Gastroesophageal sphincter (tissue), 4 donors: Measurements from ENCODE around the gene SSH2. TPM values are rescaled to one million over a fixed set of nuclear protein-coding genes. Genes with fewer than 3 reads are reported as not detected.
"Not testable (repeated sequence)": the region's sequence is repeated elsewhere in the genome, so short reads cannot be mapped to it uniquely, and the experiment has no call there.

Source experiments
- ATAC-seq: fragments of 150-250 bp; one replicate; pipeline ENCODE4 v1.9.1; 2016; ENCODE audit warnings: mild to moderate bottlenecking, moderate library complexity
- H3K27ac ChIP-seq, 4 donors: fragments of 200-600 bp; sonication (generic) in 3 of 4; 1 replicate in 3 of 4; 2 replicates in 1 of 4; pipeline ENCODE4 v1.5.1; 2016 to 2019
- H3K27me3 ChIP-seq: fragments of 200-600 bp; sonication (generic); one replicate; pipeline ENCODE4 v1.5.1; 2019
- H3K36me3 ChIP-seq, 2 donors: fragments of 200-600 bp; sonication (generic); one replicate each; pipeline ENCODE4 v1.5.1; 2019; ENCODE audit warnings: control low read depth in 1 of 2
- H3K4me1 ChIP-seq, 3 donors: fragments of 200-600 bp; sonication (generic); 1 replicate in 2 of 3; 2 replicates in 1 of 3; pipeline ENCODE4 v1.5.1; 2016 to 2019; ENCODE audit warnings: control low read depth in 2 of 3
- H3K4me3 ChIP-seq, 2 donors: fragments of 200-600 bp; sonication (generic); one replicate each; pipeline ENCODE4 v1.5.1; 2019; ENCODE audit warnings: mild to moderate bottlenecking in 1 of 2, moderate library complexity in 1 of 2
- H3K9me3 ChIP-seq, 3 donors: fragments of 200-600 bp; sonication (generic); one replicate each; pipeline ENCODE4 v1.5.1; 2017 to 2019; ENCODE audit warnings: control low read depth in 2 of 3
- EP300 ChIP-seq: sonication (generic); formaldehyde crosslinking; IDR thresholded peaks from one replicate; pipeline ENCODE4 v1.6.1; 2017; ENCODE audit warnings: antibody characterized with exemption, mild to moderate bottlenecking
- POLR2A ChIP-seq, 2 donors: fragments of 450-650 bp; IDR thresholded peaks; one replicate each; pipeline ENCODE4 v1.6.1; 2017; ENCODE audit warnings: antibody characterized with exemption in 2 of 2, mild to moderate bottlenecking in 2 of 2, moderate library complexity in 1 of 2
- POLR2AphosphoS5 ChIP-seq: sonication (generic); formaldehyde crosslinking; IDR thresholded peaks from one replicate; pipeline ENCODE4 v1.6.1; 2017; ENCODE audit warnings: antibody characterized with exemption
- WGBS, 2 donors: methylation state at CpG; one replicate each; pipeline ENCODE4 v1.1.5; 2018; ENCODE audit warnings: low coverage in 1 of 2; 5-methylcytosine and 5-hydroxymethylcytosine counted together
- total RNA-seq, 4 donors: library from RNA; depleted of rRNA; stranded (reverse); fragments of >200 nt; gene quantifications; one replicate each; pipeline ENCODE4 v1.1.0, GENCODE V29; 2016
- TF ChIP-seq, protein P1 (sequence below), 4 experiments: fragments of 200-600 bp in 2 of 4; fragments of 450-650 bp in 2 of 4; sonication (generic) in 1 of 4; IDR thresholded peaks; one replicate each; pipeline ENCODE4 v1.5.1; 2017 to 2019; ENCODE audit warnings: antibody characterized with exemption in 4 of 4, mild to moderate bottlenecking in 2 of 4, moderate library complexity in 2 of 4

SSH2 gene
- total RNA-seq, 4 donors from 2014 or later = 16.0 to 39.7 (median 24.9) TPM

DNA sequence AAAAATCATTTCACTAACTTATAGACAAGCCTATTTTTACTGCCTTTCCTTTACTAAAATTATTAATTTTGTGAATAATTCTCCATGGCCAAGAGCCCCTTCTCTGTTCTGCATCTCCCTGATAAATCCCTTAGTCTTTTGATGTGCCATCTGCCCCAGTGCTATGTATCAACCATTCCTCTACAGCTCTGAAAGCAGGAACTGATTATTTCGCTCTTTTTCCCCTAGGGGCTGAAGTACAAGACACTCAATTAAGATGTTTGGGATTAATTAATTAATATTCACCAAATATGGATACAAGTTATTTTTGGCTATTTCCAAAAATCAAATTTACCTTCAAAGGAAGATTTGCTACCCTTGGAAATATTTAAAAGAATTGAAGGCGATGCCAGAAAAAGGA is 26.6 kb downstream of the SSH2 start:
- TF ChIP-seq EP300 (no peak), POLR2A (IDR thresholded peaks at IDR 0.05) (no peak), POLR2AphosphoS5 (no peak)
- TF ChIP-seq, protein P1, sequence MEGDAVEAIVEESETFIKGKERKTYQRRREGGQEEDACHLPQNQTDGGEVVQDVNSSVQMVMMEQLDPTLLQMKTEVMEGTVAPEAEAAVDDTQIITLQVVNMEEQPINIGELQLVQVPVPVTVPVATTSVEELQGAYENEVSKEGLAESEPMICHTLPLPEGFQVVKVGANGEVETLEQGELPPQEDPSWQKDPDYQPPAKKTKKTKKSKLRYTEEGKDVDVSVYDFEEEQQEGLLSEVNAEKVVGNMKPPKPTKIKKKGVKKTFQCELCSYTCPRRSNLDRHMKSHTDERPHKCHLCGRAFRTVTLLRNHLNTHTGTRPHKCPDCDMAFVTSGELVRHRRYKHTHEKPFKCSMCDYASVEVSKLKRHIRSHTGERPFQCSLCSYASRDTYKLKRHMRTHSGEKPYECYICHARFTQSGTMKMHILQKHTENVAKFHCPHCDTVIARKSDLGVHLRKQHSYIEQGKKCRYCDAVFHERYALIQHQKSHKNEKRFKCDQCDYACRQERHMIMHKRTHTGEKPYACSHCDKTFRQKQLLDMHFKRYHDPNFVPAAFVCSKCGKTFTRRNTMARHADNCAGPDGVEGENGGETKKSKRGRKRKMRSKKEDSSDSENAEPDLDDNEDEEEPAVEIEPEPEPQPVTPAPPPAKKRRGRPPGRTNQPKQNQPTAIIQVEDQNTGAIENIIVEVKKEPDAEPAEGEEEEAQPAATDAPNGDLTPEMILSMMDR (IDR thresholded peaks at IDR 0.05) = no peak
- Histone ChIP-seq H3K27ac (no peak overlapping the region), H3K4me3 (no peak overlapping the region), H3K4me1 (no peaks in the 10 kb centered on the region), H3K36me3 (no peaks in the 10 kb centered on the region), H3K9me3 (no peaks in the 10 kb centered on the region), H3K27me3 (no peaks in the 10 kb centered on the region)
- ATAC-seq = no peak
- WGBS, 2 donors = 88% methylated on average over 2 of the region's 2 CpGs; no CpG with 5 or more reads in 1 of the 2 donors

GRCh38 chr17:29897136-29897535 is 32.9 kb downstream of the SSH2 start:
- not testable (repeated sequence) for H3K27ac ChIP-seq, H3K4me1 ChIP-seq, H3K27me3 ChIP-seq, ATAC-seq, H3K9me3 ChIP-seq, H3K36me3 ChIP-seq, H3K4me3 ChIP-seq
- 92 to 95% methylated on average over 4 of the region's 4 CpGs for WGBS, 2 donors

- Histone ChIP-seq H3K36me3 (no peaks in the 10 kb centered on the region), H3K9me3 (no peaks in the 10 kb centered on the region), H3K27me3 (no peaks in the 10 kb centered on the region), H3K4me3 (no peak overlapping the region), H3K4me1 (no peaks in the 10 kb centered on the region), H3K27ac (no peak overlapping the region)
- TF ChIP-seq POLR2A (IDR thresholded peaks at IDR 0.05) (no peak), POLR2AphosphoS5 (no peak), EP300 (no peak)
- TF ChIP-seq, protein P1 (IDR thresholded peaks at IDR 0.05) = no peak
- no peak for ATAC-seq
Observed at GRCh38 chr17:29892201-29892600, 37.8 kb downstream of the SSH2 start.

DNA sequence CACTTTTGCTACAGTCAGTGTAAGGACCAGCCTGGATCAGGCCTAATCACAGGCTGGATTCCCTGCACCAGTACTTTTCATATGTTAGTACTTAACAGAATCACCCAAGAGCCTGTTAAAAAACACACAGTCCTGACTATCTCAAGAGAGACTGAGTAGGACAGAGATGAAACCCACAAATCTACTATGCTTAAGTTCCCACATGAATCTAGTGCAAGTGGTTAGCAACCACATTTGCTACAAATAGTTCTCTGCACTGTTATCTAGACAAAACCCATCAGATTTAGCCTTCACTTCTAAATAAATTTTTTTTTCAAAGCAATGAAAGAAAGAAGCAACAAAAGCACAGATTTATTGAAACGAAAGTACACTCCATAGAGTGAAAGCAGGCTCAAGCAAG is 38.9 kb downstream of the SSH2 start:
- TF ChIP-seq POLR2AphosphoS5 = no peak
- no peak for TF ChIP-seq EP300
- TF ChIP-seq, protein P1 (IDR thresholded peaks at IDR 0.05) = no peak
- no peak for TF ChIP-seq POLR2A (IDR thresholded peaks at IDR 0.05)
- H3K4me1 ChIP-seq = no peaks in the 10 kb centered on the region
- no peaks in the 10 kb centered on the region for H3K27me3 ChIP-seq
- no peak for ATAC-seq
- H3K36me3 ChIP-seq = no peaks in the 10 kb centered on the region
- H3K4me3 ChIP-seq = no peak overlapping the region
- H3K9me3 ChIP-seq = no peaks in the 10 kb centered on the region
- H3K27ac ChIP-seq = no peak overlapping the region
- 100% methylated on average over 1 of the region's 1 CpG for WGBS, 2 donors

DNA sequence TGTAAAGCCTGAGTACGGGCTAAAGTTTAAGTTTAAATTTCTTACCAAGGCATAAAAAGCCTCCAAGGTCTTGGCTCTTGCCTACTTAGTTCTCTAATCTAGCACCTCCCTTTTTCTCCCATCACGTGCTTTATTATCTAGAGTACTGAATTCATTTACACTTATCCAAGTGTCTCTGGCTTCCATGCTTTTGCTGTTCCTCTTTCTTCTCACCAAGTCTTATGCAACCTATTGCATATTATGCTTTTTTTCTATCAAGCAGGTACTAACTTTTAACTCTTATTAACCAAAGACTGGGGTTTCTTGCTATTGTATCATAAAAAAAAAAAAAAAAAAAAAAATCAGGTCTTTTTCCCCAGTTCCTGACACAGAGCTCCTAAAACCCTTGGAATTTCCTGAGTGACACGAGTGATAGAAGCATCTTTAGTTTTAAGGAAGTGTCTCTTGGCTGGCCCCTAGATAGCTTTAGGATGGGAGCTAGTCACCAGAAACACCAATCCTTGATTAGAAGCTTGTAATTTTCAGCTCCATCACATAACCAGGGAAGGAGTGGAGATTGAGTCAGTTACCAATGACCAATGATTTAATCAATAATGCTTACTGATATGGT is 44.9 kb downstream of the SSH2 start:
- 74 to 79% methylated on average over 3 of the region's 3 CpGs for WGBS, 2 donors
- H3K9me3 ChIP-seq = no peaks in the 10 kb centered on the region
- no peak overlapping the region for H3K27ac ChIP-seq
- no peaks in the 10 kb centered on the region for H3K36me3 ChIP-seq
- TF ChIP-seq POLR2A (IDR thresholded peaks at IDR 0.05) (no peak), EP300 (no peak), POLR2AphosphoS5 (no peak)
- no peak overlapping the region for H3K4me3 ChIP-seq
- no peak for ATAC-seq
- H3K27me3 ChIP-seq = no peaks in the 10 kb centered on the region
- peaks cover 0 to 6% (median 0%) of the 10 kb centered on the region in 3 donors for H3K4me1 ChIP-seq

- Histone ChIP-seq H3K9me3 (no peaks in the 10 kb centered on the region), H3K27ac (no peak overlapping the region), H3K4me1 (peaks cover 0 to 6% (median 0%) of the 10 kb centered on the region in 3 donors), H3K36me3 (no peaks in the 10 kb centered on the region), H3K27me3 (no peaks in the 10 kb centered on the region), H3K4me3 (no peak overlapping the region)
- TF ChIP-seq POLR2AphosphoS5 = no peak
- TF ChIP-seq EP300 = no peak
- TF ChIP-seq, protein P1 (IDR thresholded peaks at IDR 0.05) = no peak
- no peak for TF ChIP-seq POLR2A (IDR thresholded peaks at IDR 0.05)
- ATAC-seq = no peak
Observed at GRCh38 chr17:29883497-29883896, 46.5 kb downstream of the SSH2 start.
